Hematopoietic multipotent progenitor cell treated with erythropoietin and hydrocortisone succinate and interleukin-3 and kit ligand, for 4 days (in vitro differentiated cells): Measurements from ENCODE around the gene WNT7B.
A peak's percentile ranks its signal among the peaks of the same experiment; 100 is the strongest.

Experiments
- DNase-seq: peaks from one replicate; pipeline ENCODE4 v3.0.0-alpha.2; 2015

Gene WNT7B

DNA sequence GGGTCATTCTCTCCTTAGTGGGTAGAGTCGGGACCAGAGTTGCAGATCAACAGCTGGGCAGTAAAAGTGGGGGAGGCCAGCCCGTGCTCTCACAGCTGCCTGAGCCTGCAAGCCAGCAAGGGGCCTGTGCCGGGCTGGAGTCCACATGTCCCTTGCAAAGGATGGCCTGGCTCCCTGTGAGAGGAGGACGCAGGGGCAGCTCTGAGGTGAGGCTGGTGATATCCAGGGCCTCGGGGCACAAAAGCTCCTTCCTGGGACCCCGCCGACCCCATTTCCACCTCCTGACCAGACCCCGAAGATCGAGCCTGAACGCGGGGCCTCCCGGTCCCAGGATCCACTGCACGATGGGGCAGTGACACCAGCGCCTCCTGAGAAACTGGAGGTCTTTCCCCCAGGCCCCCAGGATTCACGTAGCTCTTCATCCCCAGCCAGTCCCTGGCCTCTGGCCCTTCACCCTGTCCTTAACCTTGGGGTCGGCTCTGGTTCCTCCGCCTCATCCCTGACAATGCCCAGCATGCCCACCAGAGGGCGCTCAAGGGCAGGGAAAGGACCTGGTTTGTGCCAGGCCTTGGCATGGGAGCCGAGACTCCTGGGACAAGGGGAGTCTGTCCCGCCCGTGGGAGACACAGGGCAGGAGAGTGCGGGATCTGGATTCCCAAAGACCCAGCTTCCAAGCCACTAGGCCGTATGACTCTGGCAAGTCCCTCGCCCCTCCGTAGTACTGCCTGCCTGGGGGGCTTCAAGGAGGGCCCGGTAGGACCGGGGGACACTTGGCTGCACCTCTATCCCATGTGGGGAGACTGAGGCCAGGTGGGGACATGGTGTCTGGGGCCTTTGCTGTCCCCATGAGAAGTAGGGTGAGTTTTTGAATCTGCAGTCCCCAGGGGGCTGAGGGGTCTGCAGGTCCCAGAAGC is 17.8 kb upstream of the WNT7B start:
- DNase-seq, result peak; percentile 82

DNA sequence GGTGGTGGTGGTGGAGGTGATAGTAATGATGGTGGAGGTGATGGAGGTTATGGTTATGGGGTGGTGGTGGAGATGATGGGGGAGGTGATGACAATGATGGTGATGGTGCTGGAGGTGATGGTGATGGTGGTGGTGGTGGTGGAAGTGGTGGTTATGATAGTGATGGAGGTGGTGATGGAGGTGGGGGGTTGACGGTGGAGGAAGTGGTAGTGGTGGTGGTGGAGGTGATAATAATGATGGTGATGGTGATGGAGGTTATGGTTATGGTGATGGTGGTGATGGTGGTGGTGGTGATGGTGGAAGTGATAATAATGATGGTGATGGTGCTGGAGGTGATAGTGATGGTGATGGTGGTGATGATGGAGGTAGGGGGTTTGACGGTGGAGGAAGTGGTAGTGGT is 16.9 kb upstream of the WNT7B start:
- no peak for DNase-seq

DNA sequence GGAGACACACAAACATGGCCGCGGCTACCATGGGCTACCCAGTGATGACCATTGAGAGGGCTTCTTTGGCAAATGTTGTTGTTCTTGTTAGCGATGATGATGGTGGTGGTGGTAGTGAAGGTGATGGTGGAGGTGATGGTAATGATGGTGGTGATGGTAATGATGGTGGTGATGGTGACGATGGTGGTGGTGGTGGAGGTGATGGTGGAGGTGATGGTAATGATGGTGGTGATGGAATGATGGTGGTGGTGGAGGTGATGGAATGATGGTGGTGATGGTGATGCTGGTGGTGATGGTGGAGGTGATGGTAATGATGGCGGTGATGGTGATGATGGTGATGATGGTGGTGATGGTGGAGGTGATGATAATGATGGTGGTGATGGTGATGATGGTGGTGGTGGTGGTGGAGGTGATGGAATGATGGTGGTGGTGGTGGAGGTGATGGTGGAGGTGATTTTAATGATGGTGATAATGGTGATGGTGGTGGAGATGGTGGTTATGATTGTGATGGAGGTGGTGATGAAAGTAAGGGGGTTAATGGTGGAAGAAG is 16.3 kb upstream of the WNT7B start:
- no peak for DNase-seq

DNA sequence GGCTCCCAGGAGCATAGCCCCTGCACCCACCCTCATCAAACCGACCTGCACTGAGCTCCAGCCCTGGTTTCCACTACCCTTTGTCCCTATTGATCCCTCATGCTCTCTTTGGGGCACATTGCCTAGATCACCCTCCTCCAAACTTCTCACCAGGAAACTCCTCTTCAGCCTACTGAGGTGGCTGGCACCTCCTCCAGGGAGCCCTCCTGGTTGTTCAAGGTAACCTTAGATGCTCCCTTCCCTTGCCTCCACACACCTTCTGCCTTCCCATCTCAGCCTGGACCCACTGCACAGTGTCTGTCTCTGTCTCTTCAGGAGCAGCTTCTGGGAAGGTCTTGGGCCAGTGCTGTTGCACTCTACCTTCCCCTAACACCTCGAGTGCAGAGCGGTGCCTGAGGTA is 15.8 kb upstream of the WNT7B start:
- no peak for DNase-seq

DNA sequence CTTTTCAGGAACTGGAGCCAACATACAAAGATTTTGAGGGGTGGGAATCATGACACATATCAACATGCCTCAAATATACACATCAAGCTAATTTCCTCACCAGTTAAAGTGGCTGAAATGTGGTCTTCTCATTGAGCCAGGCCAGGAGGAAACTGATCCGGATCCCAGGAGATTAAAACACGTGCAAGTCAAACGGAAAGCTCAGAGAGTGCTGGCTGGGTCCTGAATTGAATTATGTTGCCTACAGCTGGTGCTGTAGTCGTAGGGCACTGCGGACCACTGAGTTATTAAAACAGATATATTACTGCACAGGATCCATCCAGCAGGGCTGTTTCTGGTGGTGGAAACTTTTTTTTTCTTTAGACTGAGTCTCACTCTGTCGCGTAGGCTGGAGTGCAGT is 14.1 kb upstream of the WNT7B start:
- no peak for DNase-seq

DNA sequence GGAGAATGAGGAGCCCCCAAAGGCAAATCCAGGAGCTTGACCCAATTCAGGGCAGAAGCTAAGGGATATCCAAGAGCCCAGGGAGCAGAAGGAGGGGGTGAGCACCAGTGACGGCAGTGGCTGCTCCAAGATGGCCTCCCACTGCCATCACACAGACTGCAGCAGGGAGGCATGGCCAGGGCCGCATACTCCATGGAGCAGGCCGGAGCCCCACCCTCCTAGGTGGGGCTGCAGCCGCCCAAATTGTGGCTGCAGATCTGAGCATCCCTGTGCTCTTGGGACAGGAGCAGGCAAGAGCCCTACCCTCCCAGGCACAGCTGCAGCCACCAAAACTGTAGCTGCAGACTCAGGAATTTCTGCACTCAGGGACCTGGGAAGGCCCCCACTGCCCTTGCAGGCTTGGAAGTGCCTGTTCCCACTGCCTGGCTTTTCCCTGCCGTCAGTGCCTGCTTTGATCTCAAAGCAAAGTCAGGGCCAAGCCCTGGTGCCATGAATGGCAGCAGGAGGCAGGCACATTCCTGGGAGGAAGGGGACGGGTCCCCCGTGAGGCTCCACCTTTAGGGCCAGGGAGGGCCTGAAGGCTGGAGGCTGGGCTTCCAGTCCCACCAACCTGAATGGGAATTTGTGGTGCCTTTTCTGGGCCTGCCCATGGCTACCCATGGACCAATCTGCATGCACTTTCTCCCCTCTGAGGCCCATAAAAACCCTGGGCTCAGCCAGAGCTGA is 10.3 kb upstream of the WNT7B start:
- DNase-seq, result no peak

DNA sequence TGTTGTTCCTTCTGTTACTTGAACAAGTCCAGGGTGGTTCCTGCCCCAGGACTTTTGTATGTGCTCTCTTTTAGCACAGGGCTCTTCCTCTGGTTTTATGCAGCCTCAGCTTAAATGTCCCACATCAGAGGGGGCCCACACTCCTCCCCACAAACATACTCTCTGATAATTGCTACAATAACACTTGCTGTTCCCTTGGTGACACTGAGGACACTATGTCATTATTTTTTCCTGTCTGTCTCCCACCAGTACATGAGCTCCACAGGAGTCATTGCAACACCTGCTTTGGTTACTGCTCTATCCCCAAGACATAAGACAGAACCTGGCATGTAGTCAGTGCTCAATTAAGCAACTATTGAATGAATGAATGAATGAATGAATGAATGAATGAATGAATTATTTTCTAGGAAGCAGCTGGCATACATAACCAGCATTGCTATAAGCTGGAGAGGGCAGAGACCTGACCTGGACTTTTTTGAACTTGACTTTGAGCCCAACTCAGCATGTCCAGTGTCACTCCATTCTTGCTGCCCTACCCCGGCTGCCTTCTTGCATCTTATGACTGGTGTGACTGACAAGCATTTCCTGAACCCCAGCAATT is 7.5 kb upstream of the WNT7B start:
- no peak for DNase-seq

DNA sequence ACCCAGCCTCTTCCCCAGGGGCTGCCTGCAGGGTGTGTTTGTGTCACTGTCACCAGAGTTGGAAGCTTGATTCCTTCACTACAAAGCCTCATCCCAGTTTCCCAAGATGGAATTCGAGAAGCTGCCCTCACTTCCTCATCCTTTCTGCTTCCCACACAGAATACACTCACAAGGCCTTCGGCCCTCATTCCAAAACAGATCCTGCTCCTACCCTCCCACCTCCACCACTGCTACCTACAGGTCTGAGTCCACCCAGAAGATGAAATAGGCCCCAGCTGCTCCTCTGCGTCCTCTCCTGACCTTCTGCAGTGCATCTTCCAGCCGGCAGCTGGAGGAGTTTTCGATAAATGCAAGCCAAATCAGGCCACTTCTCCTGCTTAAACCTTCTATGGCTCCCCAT is 6.8 kb upstream of the WNT7B start:
- DNase-seq, result no peak

DNA sequence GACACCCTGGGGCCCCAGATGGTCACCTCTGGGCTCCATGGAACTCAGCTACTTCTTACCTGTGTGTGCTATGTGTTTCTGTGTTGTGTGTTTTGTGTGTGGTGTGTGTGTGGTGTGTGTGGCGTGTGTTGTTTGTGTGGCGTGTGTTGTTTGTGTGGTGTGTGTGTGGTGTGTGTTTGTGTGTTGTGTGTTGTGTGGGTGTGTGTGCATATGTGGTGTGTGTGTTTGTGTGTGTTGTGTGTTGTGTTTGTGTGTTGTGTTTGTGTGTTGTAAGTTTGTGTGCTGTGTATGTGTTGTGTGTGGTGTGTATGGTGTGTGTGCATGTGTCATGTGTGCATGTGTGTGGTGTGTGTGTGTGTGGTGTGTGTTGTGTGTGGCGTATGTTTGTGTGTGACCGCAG is 3.8 kb upstream of the WNT7B start:
- DNase-seq, result no peak

DNA sequence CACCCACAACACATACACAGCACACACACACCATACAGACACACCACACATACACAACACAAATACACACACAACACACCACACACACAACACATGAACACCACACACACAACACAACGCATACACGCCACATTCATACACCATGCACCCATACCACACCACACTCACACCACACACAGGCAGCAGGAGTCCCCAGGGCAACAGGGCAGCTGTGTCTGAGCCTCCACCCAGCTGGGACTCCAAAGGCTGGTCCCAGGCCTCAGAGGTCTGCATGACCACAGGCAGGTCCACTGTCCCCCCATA is 3.3 kb upstream of the WNT7B start:
- DNase-seq, result no peak

DNA sequence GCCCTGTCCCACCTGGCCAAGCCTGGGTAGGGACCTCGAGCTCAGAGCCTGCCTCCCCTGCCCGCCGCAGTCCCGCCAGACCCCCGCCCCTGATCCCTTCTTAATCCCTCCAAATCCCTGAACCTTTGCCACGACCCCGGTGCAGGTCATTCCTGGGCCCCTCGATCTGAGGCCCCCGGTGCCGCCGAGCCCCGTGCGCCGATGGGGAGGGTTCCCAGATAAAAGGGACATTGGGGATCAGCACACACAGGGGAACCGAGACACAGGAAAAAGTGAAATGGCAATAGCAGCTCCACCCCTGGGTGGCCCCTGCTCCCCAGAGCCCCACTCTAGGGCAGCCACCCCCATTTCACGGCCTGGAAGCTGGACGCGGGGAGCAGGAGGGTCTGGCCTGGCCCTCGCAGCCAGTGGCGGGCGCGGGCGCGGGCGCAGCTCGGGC is 1.3 kb upstream of the WNT7B start:
- DNase-seq, result no peak

DNA sequence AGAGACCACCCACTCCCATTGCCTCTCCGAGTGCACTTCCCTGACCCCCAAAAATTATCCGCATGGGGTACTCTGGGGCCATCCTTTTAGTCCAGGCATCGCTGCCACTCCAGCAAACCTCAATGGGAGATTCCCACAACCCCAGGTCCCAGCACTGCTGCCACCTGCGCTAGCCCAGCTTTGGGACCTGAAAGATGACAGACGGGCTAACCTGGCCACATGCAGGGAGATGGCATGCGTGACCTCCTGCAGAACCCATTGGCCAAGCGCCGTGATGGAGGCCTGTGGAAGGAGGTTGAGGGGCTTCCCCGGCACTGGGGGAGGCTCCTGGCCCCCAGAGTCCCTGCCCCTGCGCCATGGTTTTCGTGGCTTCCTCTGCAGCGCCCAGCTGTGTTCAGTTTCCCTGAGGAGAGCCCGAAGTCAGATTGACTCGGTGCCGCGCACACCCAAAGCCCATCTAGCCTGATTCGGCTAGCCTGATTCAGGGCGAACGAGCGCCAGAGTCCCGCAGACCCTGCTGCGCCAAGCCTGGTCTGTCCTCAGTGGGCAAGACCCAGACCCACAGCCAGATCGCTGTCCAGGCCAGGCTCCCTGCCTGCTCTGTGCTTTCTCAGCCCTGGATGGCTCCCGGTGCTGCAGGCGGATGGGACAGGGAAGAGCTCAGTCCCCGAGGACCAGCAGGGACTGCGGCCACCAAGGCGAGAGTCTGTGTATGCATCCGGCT is 751 bp upstream of the WNT7B start:
- no peak for DNase-seq

DNA sequence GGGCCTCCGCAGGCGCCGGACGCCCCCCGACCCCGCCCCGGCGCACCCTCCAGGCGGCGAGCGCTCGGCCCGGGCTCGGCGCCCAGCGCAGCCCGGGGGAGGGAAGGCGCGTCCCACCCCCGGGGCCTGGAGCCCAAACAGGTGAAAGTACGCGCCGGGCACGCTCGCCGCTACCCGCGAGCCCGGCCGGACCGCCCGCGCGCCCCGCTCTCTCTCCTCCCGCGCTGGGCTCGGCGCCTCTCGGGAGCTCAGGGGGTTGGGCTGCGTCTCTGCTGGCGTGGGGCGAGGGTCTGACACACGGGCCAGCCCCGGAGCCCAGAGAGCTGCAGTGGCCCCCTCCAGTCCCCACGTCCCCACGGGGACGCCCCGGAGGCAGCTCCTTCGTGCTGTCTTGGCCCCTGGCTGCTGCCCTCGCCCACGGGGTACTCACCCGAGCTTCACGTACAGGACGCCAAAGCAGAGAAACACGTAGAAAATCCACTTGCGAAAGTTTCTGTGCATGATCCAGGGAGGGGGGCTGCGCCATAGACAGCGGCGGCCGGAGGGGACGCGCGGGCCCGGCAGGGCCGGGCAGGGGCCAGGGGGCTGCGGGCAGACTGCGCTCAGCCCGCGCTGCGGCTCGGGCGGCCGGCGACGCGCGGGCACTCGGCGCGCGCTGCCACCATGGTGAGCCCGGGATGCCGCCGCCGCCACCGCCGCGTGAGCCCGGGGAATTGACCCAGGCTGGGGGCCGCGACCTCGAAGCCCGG is 534 bp downstream of the WNT7B start:
- DNase-seq, result no peak

DNA sequence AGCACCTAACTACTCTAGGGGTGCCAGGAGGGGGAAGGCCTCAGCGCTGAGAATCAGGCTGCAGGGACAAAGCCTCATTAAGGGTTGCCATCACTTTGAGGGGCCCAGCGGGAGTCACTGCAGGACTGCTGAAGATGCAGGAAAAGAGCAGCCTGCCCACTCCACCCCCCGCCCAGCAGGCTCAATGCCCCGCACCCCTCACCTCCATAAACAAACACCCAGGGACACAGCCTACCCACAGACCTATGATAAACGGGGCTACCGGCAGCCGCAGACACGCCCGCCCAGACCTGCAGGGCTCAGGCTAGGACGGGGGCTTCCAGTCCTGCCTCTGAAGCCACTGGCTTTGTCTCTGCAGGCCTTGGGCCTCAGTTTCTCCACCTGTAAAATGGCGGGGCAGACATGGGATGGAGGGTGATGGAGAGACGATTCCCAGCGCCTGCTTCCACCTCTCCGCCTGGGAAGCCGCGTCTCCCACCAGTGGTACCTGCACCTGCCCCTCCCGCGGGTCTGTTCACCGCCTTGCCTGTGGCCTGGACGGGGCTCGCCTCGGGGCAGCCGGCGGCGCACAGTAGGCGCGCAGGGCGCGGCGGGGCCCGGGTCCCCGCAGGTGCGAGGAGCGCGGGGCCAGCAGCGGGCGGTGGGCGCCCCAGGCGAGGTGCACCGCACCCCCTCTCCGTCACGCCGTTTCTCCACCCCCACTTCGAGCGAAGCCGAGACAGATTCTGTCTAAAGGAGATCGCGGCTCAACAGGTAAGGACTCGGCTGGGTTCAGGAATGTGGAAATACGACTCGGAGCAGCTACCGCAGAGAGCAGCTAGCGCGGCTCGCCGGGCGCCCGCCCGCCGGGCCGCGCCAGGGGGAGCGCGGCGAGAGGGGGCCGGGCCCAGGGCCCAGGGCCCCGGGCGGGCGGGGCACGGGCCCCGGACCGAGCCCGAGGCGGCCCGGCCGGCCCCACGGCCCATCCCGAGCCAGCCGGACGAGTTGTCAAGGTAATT is 1.5 kb downstream of the WNT7B start:
- no peak for DNase-seq

DNA sequence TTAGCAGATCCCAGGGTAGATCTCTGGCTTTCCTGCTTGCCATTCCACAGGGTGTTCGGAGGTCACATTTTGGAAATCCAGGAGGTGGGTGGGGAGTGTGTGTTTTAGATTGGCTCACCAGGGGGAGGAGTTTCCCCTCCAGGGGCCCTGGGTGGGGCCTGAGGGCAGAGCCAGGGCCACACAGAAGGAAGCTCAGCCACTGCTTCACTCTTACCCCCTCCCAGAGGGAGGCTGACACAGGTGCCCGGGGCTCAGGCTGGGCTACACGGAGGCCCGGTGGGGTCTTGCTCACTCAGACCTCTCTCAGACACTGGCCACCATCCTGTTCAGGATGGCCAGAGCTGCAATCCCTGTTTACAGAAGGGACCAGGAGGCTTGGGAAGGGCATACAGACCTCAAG is 2.5 kb downstream of the WNT7B start:
- no peak for DNase-seq

DNA sequence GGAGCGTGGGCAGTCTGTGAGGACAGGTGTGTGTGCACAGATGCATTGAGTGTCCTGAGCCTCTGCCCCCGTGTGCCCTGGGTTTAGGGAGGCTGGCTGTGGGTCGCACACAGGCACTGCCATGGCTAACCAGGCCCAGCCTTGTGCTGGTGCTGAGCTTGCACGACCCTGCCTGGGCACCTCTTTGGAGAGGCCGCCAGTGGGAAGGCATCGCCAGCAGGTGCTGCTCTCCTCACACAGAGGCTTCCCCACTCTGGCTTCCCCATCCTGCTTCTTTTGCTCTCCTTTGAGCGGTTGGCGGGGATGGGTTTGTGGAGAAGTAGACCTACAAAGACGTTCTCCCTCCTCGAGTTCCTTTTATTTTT is 4.1 kb downstream of the WNT7B start:
- no peak for DNase-seq

DNA sequence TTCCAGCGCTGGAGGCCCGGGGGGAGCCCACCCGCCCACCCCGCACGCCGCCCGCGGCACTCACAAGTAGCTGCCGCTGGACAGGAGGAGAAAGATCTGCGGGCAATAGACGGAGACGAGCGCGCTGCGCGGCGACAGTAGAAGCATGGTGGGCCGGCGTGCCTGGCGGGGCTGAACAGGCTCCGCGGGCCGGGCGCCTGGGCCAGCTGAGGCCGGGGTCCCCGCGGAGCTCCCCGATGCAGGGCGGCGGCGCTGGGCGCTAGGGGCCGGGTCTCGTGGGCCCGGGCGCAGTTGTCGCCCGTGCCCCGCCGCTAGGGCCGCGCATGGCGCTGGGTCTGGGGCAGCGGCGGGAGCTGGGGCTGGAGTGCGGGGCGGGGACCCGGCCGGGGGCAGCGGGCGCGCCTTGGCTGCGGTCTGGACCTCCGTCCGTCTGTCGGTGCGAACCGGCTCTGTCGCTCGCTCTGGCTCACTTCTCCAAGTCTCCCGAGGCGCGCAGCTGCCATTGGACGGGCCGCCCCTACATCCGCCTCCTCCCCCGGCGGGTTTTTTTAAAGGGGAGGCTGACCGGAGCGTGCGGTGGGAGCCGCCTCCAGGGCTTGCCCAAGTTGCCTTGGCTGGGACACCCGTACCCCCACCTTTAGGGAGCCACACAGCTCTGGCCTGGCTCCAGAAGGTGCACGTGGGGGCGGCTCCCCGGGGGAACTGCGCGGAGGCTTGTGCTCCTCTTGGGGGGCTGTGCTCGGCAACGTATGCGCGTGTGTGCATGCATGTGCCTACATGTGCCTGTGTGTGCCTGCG is 4.7 kb downstream of the WNT7B start:
- DNase-seq, result no peak

DNA sequence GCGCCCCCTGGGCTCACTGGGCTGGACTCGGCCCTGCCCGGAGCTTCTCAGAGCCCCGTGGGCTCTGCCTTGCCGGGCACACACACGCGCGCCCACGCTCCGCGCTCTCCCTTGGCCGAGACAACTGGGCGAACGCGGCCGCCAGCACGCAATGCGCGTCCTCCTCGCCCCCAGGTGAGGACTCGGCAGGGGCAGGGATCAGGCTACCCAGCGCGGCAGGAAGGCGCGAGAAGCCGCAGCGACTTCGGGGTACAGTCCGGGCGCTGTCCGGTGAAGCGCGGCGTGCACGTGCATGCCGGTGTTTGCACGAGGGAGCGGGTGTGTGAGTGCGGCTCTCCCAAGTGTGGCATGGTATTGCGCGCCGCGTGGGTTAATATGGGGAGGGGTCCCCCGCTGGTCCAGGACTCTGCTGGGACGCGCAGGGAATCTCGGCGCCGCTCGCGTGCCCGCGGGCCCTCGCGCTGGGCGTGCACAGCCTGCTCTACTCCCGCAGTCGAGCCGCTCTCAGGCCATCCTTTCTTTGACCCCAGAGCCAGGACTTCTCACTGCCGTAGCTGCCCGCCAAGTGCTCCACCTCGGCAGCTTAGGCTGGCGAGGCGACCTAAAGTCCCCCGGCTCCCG is 5.4 kb downstream of the WNT7B start:
- DNase-seq, result no peak

DNA sequence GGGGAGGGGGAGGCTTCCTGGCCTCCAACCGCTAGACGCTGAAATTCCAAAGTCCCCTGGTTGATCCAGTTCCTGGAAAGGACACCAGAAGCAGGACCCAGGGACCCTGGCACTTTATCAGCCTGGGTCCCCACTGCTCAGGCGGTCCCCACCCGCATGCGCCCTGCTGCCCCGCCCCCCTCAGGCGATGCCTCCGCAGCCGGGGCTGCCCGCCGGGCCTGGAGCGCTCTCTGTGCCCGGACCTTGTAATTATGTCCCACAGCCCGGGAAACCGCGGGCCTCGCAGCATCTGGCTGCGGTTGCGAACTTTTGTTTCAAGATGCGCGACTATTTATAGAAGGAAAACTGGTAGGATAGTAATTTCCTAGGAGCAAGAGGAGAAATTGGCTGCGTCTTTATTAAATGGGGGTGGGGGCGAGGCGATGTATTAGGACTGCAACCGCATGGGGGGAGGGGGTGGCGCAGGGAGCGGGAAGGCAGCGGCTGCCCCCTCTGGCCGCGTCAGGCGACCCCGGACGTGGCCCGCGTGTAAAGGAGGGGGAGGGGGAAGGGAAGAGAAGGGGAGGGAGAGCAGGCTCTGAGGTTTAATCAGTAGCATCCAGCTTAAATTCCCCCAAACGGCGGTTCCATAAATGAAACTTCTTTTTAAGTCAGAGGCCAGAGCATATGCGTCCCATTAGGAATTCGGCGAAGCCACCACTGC is 6.1 kb downstream of the WNT7B start:
- DNase-seq, result no peak
